CD14-positive monocyte (primary cell): ENCODE results near the gene UGT3A1. TPM values are rescaled to one million over a fixed set of nuclear protein-coding genes. Genes with fewer than 3 reads are reported as not detected.

ENCODE experiments used
- DNase-seq, 3 donors: peaks; one replicate each; pipeline ENCODE4 v3.0.0-alpha.2; 2011 to 2022
- H2AFZ ChIP-seq: 2 replicates; pipeline ENCODE4 v1.6.0; 2012; ENCODE audit warnings: mild to moderate bottlenecking, low read depth, low read length, inconsistent platforms; ENCODE audit not compliant: insufficient read depth, poor library complexity, severe bottlenecking
- H3K27ac ChIP-seq, 2 donors: 1 replicate in 1 of 2; 2 replicates in 1 of 2; pipeline ENCODE4 v1.5.1; 2012 to 2013; ENCODE audit warnings: low read length in 2 of 2, control low read depth in 1 of 2, inconsistent platforms in 1 of 2, low read depth in 1 of 2, mild to moderate bottlenecking in 1 of 2
- H3K27me3 ChIP-seq, 2 donors: one replicate each; pipeline versions ENCODE4 v1.6.0 to v1.6.1; 2011 to 2013; ENCODE audit warnings: low read length in 2 of 2; ENCODE audit not compliant: control insufficient read depth in 2 of 2, insufficient read depth in 2 of 2
- H3K36me3 ChIP-seq, 2 donors: replicated peaks in 1 of 2; 1 replicate in 1 of 2; 2 replicates in 1 of 2; pipeline versions ENCODE4 v1.5.1 to v1.6.1; 2012 to 2013; ENCODE audit warnings: low read length in 2 of 2, control low read depth in 1 of 2, inconsistent platforms in 1 of 2, mild to moderate bottlenecking in 1 of 2; ENCODE audit not compliant: insufficient read depth in 2 of 2, control insufficient read depth in 1 of 2
- H3K4me1 ChIP-seq, 2 donors: 1 replicate in 1 of 2; 2 replicates in 1 of 2; pipeline versions ENCODE4 v1.5.1 to v1.6.1; 2012 to 2013; ENCODE audit warnings: low read length in 2 of 2, control low read depth in 1 of 2, inconsistent platforms in 1 of 2, mild to moderate bottlenecking in 1 of 2, moderate library complexity in 1 of 2; ENCODE audit not compliant: insufficient read depth in 2 of 2, control insufficient read depth in 1 of 2
- H3K4me2 ChIP-seq: replicated peaks from 2 replicates; pipeline ENCODE3; 2012; ENCODE audit warnings: low read length, moderate library complexity, mild to moderate bottlenecking; ENCODE audit not compliant: poor library complexity, severe bottlenecking; ENCODE audit errors: extremely low read depth
- H3K4me3 ChIP-seq, 3 experiments: fragments of 200-600 bp in 1 of 3; sonication (generic) in 1 of 3; replicated peaks in 1 of 3; 1 replicate in 2 of 3; 2 replicates in 1 of 3; pipeline ENCODE4 v1.5.1; 2011 to 2013; ENCODE audit warnings: low read length in 3 of 3, mild to moderate bottlenecking in 3 of 3, control low read depth in 2 of 3, low read depth in 2 of 3, inconsistent platforms in 1 of 3, moderate library complexity in 1 of 3
- H3K79me2 ChIP-seq: 2 replicates; pipeline ENCODE4 v1.6.0; 2012; ENCODE audit warnings: mild to moderate bottlenecking, control low read depth, inconsistent platforms, low read length, moderate library complexity; ENCODE audit not compliant: insufficient read depth
- H3K9ac ChIP-seq: 2 replicates; pipeline ENCODE4 v1.6.0; 2017; ENCODE audit warnings: low read length, mild to moderate bottlenecking; ENCODE audit not compliant: insufficient read depth, poor library complexity, severe bottlenecking
- H3K9me3 ChIP-seq, 2 donors: replicated peaks in 1 of 2; 1 replicate in 1 of 2; 2 replicates in 1 of 2; pipeline versions ENCODE4 v1.5.1 to v1.6.1; 2012 to 2013; ENCODE audit warnings: low read length in 2 of 2, control low read depth in 1 of 2; ENCODE audit not compliant: control insufficient read depth in 1 of 2, insufficient read depth in 1 of 2
- H4K20me1 ChIP-seq: 2 replicates; pipeline ENCODE4 v1.6.0; 2012; ENCODE audit warnings: mild to moderate bottlenecking, low read length, control low read depth, moderate library complexity; ENCODE audit not compliant: insufficient read depth
- H3K27ac Mint-ChIP-seq, 7 donors: one replicate each; pipeline ENCODE4 v1.8.0; 2020; ENCODE audit warnings: mild to moderate bottlenecking in 7 of 7, mixed read lengths in 7 of 7, moderate library complexity in 6 of 7, inconsistent platforms in 2 of 7
- H3K27me3 Mint-ChIP-seq, 3 donors: one replicate each; pipeline ENCODE4 v1.8.0; 2021 to 2022; ENCODE audit warnings: low read depth in 3 of 3, mild to moderate bottlenecking in 3 of 3, mixed read lengths in 3 of 3, moderate library complexity in 3 of 3, inconsistent platforms in 1 of 3
- H3K36me3 Mint-ChIP-seq, 2 donors: one replicate each; pipeline ENCODE4 v1.8.0; 2020; ENCODE audit warnings: mixed read lengths in 2 of 2, inconsistent platforms in 1 of 2, mild to moderate bottlenecking in 1 of 2
- H3K4me1 Mint-ChIP-seq: one replicate; pipeline ENCODE4 v1.8.0; 2020; ENCODE audit warnings: mild to moderate bottlenecking, mixed read lengths
- H3K4me3 Mint-ChIP-seq, 2 donors: one replicate each; pipeline ENCODE4 v1.8.0; 2020; ENCODE audit warnings: mild to moderate bottlenecking in 2 of 2, mixed read lengths in 2 of 2, moderate library complexity in 1 of 2
- H3K9me3 Mint-ChIP-seq, 7 donors: one replicate each; pipeline ENCODE4 v1.8.0; 2020 to 2022; ENCODE audit warnings: mixed read lengths in 7 of 7, mild to moderate bottlenecking in 6 of 7, moderate library complexity in 6 of 7, inconsistent platforms in 2 of 7
- WGBS: methylation state at CpG from one replicate; pipeline ENCODE4 v1.1.5; 2013; ENCODE audit warnings: missing lambda C conversion rate; ENCODE audit not compliant: insufficient coverage; 5-methylcytosine and 5-hydroxymethylcytosine counted together
- intact Hi-C, 2 donors: fragments of 100-400 bp; cut with micrococcal nuclease; formaldehyde crosslinking; loops; one replicate each; pipeline versions ENCODE4 v1.15.0 to v1.15.1; 2023
- polyA plus RNA-seq, 3 donors: library from polyadenylated mRNA; depleted of rRNA in 1 of 3; unstranded in 2 of 3; stranded (reverse) in 1 of 3; fragments of 300-500 nt in 2 of 3; fragments of >200 nt in 1 of 3; fragmentation: Illumina TruSeq in 2 of 3; gene quantifications; 1 replicate in 2 of 3; 2 replicates in 1 of 3; pipeline ENCODE4 v1.2.3, GENCODE V29; 2012 to 2021
- TF ChIP-seq, protein P1 (sequence below): fragments of 200-600 bp; IDR thresholded peaks from one replicate; pipeline ENCODE4 v1.8.0; 2022; ENCODE audit warnings: antibody characterized with exemption, mild to moderate bottlenecking

Gene UGT3A1
- polyA plus RNA-seq, 3 donors, result not detected

DNA sequence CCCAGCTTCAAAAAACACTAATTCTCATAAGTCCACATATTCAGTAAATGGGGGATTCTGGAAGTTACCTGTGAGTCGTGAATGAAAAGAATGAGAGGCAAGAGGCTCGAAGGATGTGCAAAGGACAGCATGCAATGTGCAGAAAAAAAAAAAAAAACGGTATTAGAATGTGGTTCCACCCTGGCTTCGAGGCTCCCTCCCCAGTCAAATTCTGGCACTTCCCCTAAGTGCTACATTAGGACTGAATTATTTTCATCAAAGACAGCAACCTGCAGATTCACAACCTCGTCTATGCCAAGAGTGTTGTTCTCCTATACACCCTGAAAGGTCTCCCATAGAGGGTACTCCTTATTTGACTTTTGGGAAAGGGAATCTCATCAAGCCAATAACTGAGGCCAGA lies 69.3 kb downstream of the UGT3A1 start:
- DNase-seq, result no peak
- H3K4me2 ChIP-seq, result no peak overlapping the region
- H3K27ac Mint-ChIP-seq, result no peak overlapping the region
- no peaks in the 10 kb centered on the region for H4K20me1 ChIP-seq
- H3K27ac ChIP-seq, result no peak overlapping the region
- H3K79me2 ChIP-seq, result no peaks in the 10 kb centered on the region
- peaks cover 2 to 8% (median 6%) of the 10 kb centered on the region in 7 donors for H3K9me3 Mint-ChIP-seq
- peaks cover 12 to 17% of the 10 kb centered on the region in 2 donors for H3K4me1 ChIP-seq
- intact Hi-C loops, result no loop called here
- no CpG with 5 or more reads among the region's 5 CpGs for WGBS
- H2AFZ ChIP-seq, result no peak overlapping the region
- no peaks in the 10 kb centered on the region for H3K27me3 ChIP-seq
- peaks cover 22% of the 10 kb centered on the region for H3K4me1 Mint-ChIP-seq
- H3K9ac ChIP-seq, result no peak overlapping the region
- H3K36me3 Mint-ChIP-seq, result no peaks in the 10 kb centered on the region
- H3K27me3 Mint-ChIP-seq, result peaks cover 3 to 9% (median 8%) of the 10 kb centered on the region in 3 donors
- no peaks in the 10 kb centered on the region for H3K36me3 ChIP-seq
- TF ChIP-seq, protein P1, sequence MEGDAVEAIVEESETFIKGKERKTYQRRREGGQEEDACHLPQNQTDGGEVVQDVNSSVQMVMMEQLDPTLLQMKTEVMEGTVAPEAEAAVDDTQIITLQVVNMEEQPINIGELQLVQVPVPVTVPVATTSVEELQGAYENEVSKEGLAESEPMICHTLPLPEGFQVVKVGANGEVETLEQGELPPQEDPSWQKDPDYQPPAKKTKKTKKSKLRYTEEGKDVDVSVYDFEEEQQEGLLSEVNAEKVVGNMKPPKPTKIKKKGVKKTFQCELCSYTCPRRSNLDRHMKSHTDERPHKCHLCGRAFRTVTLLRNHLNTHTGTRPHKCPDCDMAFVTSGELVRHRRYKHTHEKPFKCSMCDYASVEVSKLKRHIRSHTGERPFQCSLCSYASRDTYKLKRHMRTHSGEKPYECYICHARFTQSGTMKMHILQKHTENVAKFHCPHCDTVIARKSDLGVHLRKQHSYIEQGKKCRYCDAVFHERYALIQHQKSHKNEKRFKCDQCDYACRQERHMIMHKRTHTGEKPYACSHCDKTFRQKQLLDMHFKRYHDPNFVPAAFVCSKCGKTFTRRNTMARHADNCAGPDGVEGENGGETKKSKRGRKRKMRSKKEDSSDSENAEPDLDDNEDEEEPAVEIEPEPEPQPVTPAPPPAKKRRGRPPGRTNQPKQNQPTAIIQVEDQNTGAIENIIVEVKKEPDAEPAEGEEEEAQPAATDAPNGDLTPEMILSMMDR, result no peak
- H3K4me3 ChIP-seq, result no peak overlapping the region
- H3K4me3 Mint-ChIP-seq, result no peak overlapping the region
- H3K9me3 ChIP-seq, result no peaks in the 10 kb centered on the region

DNA sequence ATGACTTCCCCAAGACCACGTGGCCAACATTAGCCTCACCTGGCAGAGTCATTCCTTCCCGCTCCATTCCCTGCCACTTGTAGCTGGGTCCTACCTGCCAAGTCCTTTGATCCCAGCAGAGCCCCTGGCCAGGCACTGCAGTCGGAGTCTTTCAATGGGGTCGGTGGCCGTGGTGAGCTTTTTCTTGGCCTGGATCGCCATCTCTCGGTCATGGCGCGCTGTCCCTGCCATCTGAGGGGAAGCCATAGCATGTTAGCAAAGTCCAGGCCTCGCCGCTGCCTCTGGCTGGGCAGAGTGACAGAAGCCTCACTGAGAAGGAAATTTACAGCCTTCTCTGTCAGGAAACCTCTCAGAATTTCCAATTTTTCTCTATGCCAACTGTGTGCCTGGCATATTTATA lies 70.3 kb downstream of the UGT3A1 start:
- no peak overlapping the region for H3K4me2 ChIP-seq
- no peak overlapping the region for H3K9ac ChIP-seq
- H3K36me3 ChIP-seq, result no peaks in the 10 kb centered on the region
- Mint-ChIP-seq H3K4me3 (no peak overlapping the region), H3K36me3 (no peaks in the 10 kb centered on the region), H3K27ac (no peak overlapping the region), H3K27me3 (peaks cover 2 to 8% (median 7%) of the 10 kb centered on the region in 3 donors), H3K4me1 (peaks cover 17% of the 10 kb centered on the region), H3K9me3 (peaks cover 4 to 12% (median 9%) of the 10 kb centered on the region in 7 donors)
- WGBS, result 81% methylated on average over 11 of the region's 11 CpGs
- no peaks in the 10 kb centered on the region for H4K20me1 ChIP-seq
- DNase-seq, result no peak
- no peaks in the 10 kb centered on the region for H3K9me3 ChIP-seq
- no peak overlapping the region for H2AFZ ChIP-seq
- no peak overlapping the region for H3K27ac ChIP-seq
- no peak overlapping the region for H3K4me3 ChIP-seq
- TF ChIP-seq, protein P1, result no peak
- H3K79me2 ChIP-seq, result no peaks in the 10 kb centered on the region
- H3K27me3 ChIP-seq, result no peaks in the 10 kb centered on the region
- H3K4me1 ChIP-seq, result peaks cover 8 to 12% of the 10 kb centered on the region in 2 donors
- intact Hi-C loops, result no loop called here
